GM18907 (cell line): ENCODE data around the gene ACTL6B.

ENCODE experiments used
- ATAC-seq: cut with Tn5 transposase; IDR thresholded peaks from one replicate; pipeline ENCODE4 v1.9.1; 2021; ENCODE audit warnings: mild to moderate bottlenecking, moderate library complexity; ENCODE audit not compliant: unreplicated experiment

The ACTL6B gene

GRCh38 chr7:100602889-100603725 lies 53.1 kb downstream of the ACTL6B start:
- ATAC-seq: no peak

GRCh38 chr7:100600730-100601038 lies 55.6 kb downstream of the ACTL6B start:
- no peak for ATAC-seq

- ATAC-seq: no peak
These were observed 56.1 kb downstream of the ACTL6B start for GRCh38 chr7:100599911-100600729.

GRCh38 chr7:100598425-100598824 lies 57.8 kb downstream of the ACTL6B start:
- no peak for ATAC-seq

GRCh38 chr7:100595188-100595587 lies 61.1 kb downstream of the ACTL6B start:
- ATAC-seq: no peak
